Measurements from ENCODE around the gene BMPER.

BMPER gene

DNA sequence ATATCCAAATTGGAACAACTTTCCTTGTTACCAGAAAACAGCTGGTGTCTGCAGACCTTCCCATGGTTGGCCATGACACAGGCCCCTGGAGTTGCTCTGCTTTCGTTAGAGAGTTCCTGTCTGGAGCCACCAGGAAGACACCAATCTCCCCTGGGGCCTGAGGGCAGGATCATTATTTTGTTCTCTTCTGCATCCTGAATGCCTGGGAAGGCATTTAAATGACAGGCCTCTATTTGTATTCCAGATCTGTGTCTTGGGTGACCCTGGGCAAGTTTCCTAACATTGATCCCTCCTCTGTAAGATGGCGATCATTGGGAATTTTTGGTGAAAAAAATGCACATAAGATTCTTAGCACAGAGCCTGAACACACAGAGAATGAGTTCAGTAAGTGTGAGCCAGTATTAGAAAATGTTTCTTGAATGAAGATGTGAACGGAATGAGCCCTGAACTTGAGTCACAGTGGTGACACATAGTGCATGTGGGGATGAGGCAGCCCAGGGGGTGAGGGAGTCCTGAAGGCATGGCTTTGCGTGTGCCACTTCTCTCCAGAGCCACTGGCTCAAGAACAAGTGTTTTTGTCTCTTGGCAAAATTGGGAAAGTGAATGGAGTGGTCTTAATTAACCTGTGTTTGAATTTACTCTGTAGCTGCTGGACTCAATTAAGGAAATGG lies 28.4 kb downstream of the BMPER start:
- no peak overlapping the region for H3K4me3 ChIP-seq (ENCODE audit: low read length)
- no peaks in the 10 kb centered on the region for H3K36me3 ChIP-seq (ENCODE audit: control insufficient read depth, insufficient read depth, low read length)
- H3K27me3 ChIP-seq (ENCODE audit: control insufficient read depth, insufficient read depth, low read length): no peaks in the 10 kb centered on the region
- H3K9ac ChIP-seq (ENCODE audit: low read length): no peak overlapping the region
- H3K4me1 ChIP-seq (ENCODE audit: control insufficient read depth, insufficient read depth, low read length): no peaks in the 10 kb centered on the region
- H3K9me3 ChIP-seq (ENCODE audit: control insufficient read depth, low read length): no peaks in the 10 kb centered on the region

GRCh38 chr7:33934391-33934790 lies 29.1 kb downstream of the BMPER start:
- no peak overlapping the region for H3K9ac ChIP-seq (ENCODE audit: low read length)
- H3K4me3 ChIP-seq (ENCODE audit: low read length): no peak overlapping the region
- H3K36me3 ChIP-seq (ENCODE audit: control insufficient read depth, insufficient read depth, low read length): no peaks in the 10 kb centered on the region
- H3K4me1 ChIP-seq (ENCODE audit: control insufficient read depth, insufficient read depth, low read length): no peaks in the 10 kb centered on the region
- no peaks in the 10 kb centered on the region for H3K27me3 ChIP-seq (ENCODE audit: control insufficient read depth, insufficient read depth, low read length)
- no peaks in the 10 kb centered on the region for H3K9me3 ChIP-seq (ENCODE audit: control insufficient read depth, low read length)

DNA sequence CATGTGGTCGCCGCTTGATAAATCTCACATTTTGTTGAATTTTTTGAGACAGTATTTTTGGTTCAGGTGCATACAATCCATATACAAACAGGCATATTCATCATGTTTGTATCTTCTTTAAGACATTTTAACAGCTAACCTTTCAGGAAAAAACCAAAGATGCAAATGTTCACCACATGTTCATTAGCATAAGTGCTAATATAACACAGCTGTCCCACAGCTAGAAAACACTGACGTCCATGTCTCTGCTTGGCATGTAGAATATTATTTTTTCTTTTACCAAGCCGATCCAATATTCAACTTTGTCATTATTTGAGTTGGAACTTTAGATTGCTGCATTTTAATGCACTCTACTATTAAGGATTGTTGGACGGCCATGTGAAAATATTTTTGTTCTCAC lies 31.2 kb downstream of the BMPER start:
- no peaks in the 10 kb centered on the region for H3K9me3 ChIP-seq (ENCODE audit: control insufficient read depth, low read length)
- H3K4me1 ChIP-seq (ENCODE audit: control insufficient read depth, insufficient read depth, low read length): no peaks in the 10 kb centered on the region
- H3K4me3 ChIP-seq (ENCODE audit: low read length): no peak overlapping the region
- H3K9ac ChIP-seq (ENCODE audit: low read length): no peak overlapping the region
- H3K36me3 ChIP-seq (ENCODE audit: control insufficient read depth, insufficient read depth, low read length): no peaks in the 10 kb centered on the region
- H3K27me3 ChIP-seq (ENCODE audit: control insufficient read depth, insufficient read depth, low read length): no peaks in the 10 kb centered on the region

GRCh38 chr7:33937871-33938270 lies 32.5 kb downstream of the BMPER start:
- no peaks in the 10 kb centered on the region for H3K36me3 ChIP-seq (ENCODE audit: control insufficient read depth, insufficient read depth, low read length)
- no peaks in the 10 kb centered on the region for H3K4me1 ChIP-seq (ENCODE audit: control insufficient read depth, insufficient read depth, low read length)
- H3K9ac ChIP-seq (ENCODE audit: low read length): no peak overlapping the region
- no peaks in the 10 kb centered on the region for H3K27me3 ChIP-seq (ENCODE audit: control insufficient read depth, insufficient read depth, low read length)
- H3K4me3 ChIP-seq (ENCODE audit: low read length): no peak overlapping the region
- H3K9me3 ChIP-seq (ENCODE audit: control insufficient read depth, low read length): no peaks in the 10 kb centered on the region

DNA sequence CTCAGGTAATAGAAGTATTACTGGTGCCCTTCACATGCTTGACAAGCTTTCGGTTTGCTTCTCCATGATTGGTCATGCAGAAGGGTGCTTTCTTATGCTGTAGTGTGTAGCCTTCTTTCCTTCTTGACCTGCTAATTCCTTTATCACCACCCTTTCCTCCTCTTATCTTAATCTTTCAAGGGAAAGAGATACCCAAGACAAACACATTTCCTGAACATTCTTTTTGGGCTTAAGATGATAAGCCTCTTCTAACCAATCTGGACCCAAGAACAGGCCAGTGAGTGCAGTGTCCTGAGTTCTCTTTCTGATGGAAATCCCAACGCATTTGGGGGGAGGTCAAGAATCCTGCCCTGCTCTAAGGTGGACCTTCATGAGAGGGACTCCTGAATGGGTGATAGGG lies 33.8 kb downstream of the BMPER start:
- no peaks in the 10 kb centered on the region for H3K4me1 ChIP-seq (ENCODE audit: control insufficient read depth, insufficient read depth, low read length)
- no peaks in the 10 kb centered on the region for H3K9me3 ChIP-seq (ENCODE audit: control insufficient read depth, low read length)
- H3K36me3 ChIP-seq (ENCODE audit: control insufficient read depth, insufficient read depth, low read length): no peaks in the 10 kb centered on the region
- no peak overlapping the region for H3K4me3 ChIP-seq (ENCODE audit: low read length)
- no peak overlapping the region for H3K9ac ChIP-seq (ENCODE audit: low read length)
- no peaks in the 10 kb centered on the region for H3K27me3 ChIP-seq (ENCODE audit: control insufficient read depth, insufficient read depth, low read length)

DNA sequence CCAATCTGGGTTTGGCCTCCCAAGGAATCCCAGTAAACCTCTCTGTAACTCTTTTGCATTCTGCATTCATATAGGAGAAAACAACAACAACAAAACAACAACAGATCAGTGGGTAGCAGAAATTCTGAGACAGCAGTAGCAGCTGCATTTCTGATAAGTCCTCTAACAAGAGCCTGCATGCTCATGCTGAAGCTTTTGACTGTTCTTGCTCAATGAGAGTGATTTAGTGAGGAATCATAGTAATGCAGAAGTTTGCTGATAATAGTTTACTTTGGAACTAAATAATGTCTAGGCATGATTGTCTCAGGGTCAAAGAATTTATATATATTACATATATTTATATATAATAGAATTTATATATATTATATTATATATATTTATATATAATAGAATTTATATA lies 35.2 kb downstream of the BMPER start:
- Histone ChIP-seq H3K4me1 (ENCODE audit: control insufficient read depth, insufficient read depth, low read length) (no peaks in the 10 kb centered on the region), H3K27me3 (ENCODE audit: control insufficient read depth, insufficient read depth, low read length) (no peaks in the 10 kb centered on the region), H3K9me3 (ENCODE audit: control insufficient read depth, low read length) (no peaks in the 10 kb centered on the region), H3K9ac (ENCODE audit: low read length) (no peak overlapping the region), H3K36me3 (ENCODE audit: control insufficient read depth, insufficient read depth, low read length) (no peaks in the 10 kb centered on the region), H3K4me3 (ENCODE audit: low read length) (no peak overlapping the region)

DNA sequence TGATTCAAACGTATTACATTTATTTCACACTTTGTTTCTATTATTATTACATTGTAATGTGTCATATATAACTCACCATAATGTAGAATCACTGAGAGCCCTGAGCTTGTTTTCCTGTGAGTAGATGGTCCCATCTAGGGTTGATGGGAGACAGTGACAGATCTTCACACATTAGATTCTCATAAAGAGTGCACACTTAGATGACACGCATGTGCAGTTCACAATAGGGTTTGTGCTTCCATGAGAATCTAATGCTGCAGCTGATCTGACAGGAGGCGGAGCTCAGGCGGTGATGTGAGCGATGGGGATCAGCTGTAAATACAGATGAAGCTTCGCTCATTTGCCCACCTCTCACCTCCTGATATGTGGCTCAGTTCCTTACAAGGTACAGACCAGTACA lies 36.1 kb downstream of the BMPER start:
- Histone ChIP-seq H3K27me3 (ENCODE audit: control insufficient read depth, insufficient read depth, low read length) (no peaks in the 10 kb centered on the region), H3K9me3 (ENCODE audit: control insufficient read depth, low read length) (no peaks in the 10 kb centered on the region), H3K9ac (ENCODE audit: low read length) (no peak overlapping the region)

DNA sequence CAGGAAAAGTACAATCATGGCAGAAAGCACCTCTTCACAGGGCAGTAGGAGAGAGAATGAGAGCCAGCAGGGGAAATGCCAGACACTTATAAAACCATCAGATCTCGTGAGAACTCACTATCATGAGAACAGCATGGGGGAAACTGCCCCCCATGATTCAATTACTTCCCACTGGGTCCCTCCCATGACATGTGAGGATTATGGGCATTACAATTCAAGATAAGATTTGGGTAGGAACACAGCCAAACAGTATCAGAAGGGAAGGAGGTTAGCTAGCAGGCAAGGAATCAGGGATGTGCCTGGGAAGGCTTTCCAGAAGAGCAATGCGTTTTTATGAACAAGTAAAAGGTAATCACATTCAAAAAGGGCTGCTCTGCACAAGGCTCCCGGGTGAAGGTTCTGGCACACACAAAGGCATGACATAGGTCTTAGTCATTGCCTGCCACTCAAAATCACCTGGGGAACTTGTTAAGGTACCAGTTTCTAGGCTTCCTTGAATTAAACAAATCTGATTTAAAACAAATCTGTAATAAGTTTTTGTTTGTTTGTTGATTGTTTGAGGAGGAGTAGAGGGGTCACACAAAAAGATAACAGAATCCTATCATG lies 40.9 kb downstream of the BMPER start:
- no peak overlapping the region for H3K4me3 ChIP-seq (ENCODE audit: low read length)
- no peaks in the 10 kb centered on the region for H3K27me3 ChIP-seq (ENCODE audit: control insufficient read depth, insufficient read depth, low read length)
- H3K9me3 ChIP-seq (ENCODE audit: control insufficient read depth, low read length): no peaks in the 10 kb centered on the region
- no peak overlapping the region for H3K9ac ChIP-seq (ENCODE audit: low read length)
- no peaks in the 10 kb centered on the region for H3K36me3 ChIP-seq (ENCODE audit: control insufficient read depth, insufficient read depth, low read length)
- H3K4me1 ChIP-seq (ENCODE audit: control insufficient read depth, insufficient read depth, low read length): no peaks in the 10 kb centered on the region

More for the DNA sequence above, 36.1 kb downstream of the BMPER start:
- Histone ChIP-seq H3K4me3 (ENCODE audit: low read length) (no peak overlapping the region), H3K4me1 (ENCODE audit: control insufficient read depth, insufficient read depth, low read length) (no peaks in the 10 kb centered on the region), H3K36me3 (ENCODE audit: control insufficient read depth, insufficient read depth, low read length) (no peaks in the 10 kb centered on the region)

DNA sequence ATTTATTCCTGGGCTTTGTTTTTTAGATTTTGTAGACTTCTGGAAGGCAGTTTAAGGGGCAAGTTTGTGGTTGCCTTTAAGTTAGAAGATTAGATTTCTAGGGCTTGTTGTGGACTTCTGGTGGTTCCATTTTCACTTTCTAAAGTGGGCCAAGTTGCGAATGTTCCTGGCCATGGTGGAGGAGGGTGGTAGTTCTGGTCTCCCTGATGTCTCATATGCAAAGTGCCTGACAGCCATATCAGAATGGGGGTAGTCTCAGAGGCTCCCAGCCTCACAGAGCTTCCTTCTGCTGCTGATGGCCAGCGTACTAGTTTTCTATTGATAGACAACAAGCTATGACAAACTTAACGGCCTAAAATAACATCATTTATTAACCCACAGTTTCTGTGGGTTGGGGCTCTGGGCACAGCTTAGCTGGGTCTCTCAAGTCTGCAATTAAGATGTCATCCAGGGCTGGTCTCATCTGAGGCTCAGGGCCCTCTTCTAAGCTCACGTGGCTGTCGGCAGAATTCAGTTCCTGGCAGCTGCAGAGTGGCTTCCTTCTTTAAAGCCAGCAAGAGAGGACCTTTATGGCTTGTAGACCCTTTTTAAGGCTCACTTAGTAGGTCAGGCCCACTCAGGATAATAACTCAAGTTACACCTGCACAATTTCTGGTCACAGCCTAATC lies 44.8 kb downstream of the BMPER start:
- H3K4me1 ChIP-seq (ENCODE audit: control insufficient read depth, insufficient read depth, low read length): no peaks in the 10 kb centered on the region

DNA sequence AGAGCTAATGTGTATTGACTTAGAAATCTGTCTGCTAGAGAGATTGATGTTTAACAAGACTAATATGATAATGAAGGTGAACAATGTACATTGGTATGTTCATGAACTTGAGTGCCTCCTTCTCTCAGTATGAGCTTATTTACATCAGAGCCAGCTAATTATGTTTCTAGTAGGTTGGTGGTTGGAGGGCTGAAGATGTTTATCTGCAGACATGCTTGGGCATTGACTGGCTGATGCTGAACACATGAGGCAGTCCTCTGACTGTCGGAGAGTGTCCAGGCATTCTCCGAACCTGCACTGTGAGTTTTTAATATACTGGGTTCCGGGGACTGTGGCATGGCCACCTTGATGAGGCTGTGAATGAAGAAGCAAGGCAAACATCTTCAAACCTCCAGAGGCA lies 47.5 kb downstream of the BMPER start:
- H3K9me3 ChIP-seq (ENCODE audit: control insufficient read depth, low read length): no peaks in the 10 kb centered on the region
- no peaks in the 10 kb centered on the region for H3K36me3 ChIP-seq (ENCODE audit: control insufficient read depth, insufficient read depth, low read length)
- H3K4me1 ChIP-seq (ENCODE audit: control insufficient read depth, insufficient read depth, low read length): no peaks in the 10 kb centered on the region
- no peaks in the 10 kb centered on the region for H3K27me3 ChIP-seq (ENCODE audit: control insufficient read depth, insufficient read depth, low read length)
- no peak overlapping the region for H3K4me3 ChIP-seq (ENCODE audit: low read length)
- H3K9ac ChIP-seq (ENCODE audit: low read length): no peak overlapping the region

More for the DNA sequence above, 44.8 kb downstream of the BMPER start:
- no peaks in the 10 kb centered on the region for H3K9me3 ChIP-seq (ENCODE audit: control insufficient read depth, low read length)
- no peak overlapping the region for H3K9ac ChIP-seq (ENCODE audit: low read length)
- H3K27me3 ChIP-seq (ENCODE audit: control insufficient read depth, insufficient read depth, low read length): no peaks in the 10 kb centered on the region
- no peak overlapping the region for H3K4me3 ChIP-seq (ENCODE audit: low read length)
- H3K36me3 ChIP-seq (ENCODE audit: control insufficient read depth, insufficient read depth, low read length): no peaks in the 10 kb centered on the region

GRCh38 chr7:33958104-33958503 lies 52.8 kb downstream of the BMPER start:
- Histone ChIP-seq H3K27me3 (ENCODE audit: control insufficient read depth, insufficient read depth, low read length) (no peaks in the 10 kb centered on the region), H3K4me3 (ENCODE audit: low read length) (no peak overlapping the region), H3K9me3 (ENCODE audit: control insufficient read depth, low read length) (no peaks in the 10 kb centered on the region), H3K4me1 (ENCODE audit: control insufficient read depth, insufficient read depth, low read length) (no peaks in the 10 kb centered on the region), H3K36me3 (ENCODE audit: control insufficient read depth, insufficient read depth, low read length) (no peaks in the 10 kb centered on the region), H3K9ac (ENCODE audit: low read length) (no peak overlapping the region)

GRCh38 chr7:33959676-33960075 lies 54.3 kb downstream of the BMPER start:
- H3K36me3 ChIP-seq (ENCODE audit: control insufficient read depth, insufficient read depth, low read length): no peaks in the 10 kb centered on the region
- no peak overlapping the region for H3K9ac ChIP-seq (ENCODE audit: low read length)
- no peak overlapping the region for H3K4me3 ChIP-seq (ENCODE audit: low read length)
- H3K4me1 ChIP-seq (ENCODE audit: control insufficient read depth, insufficient read depth, low read length): no peaks in the 10 kb centered on the region
- H3K27me3 ChIP-seq (ENCODE audit: control insufficient read depth, insufficient read depth, low read length): no peaks in the 10 kb centered on the region
- H3K9me3 ChIP-seq (ENCODE audit: control insufficient read depth, low read length): no peaks in the 10 kb centered on the region
